DOHH2 (cell line): Measurements from ENCODE around the gene PTPRK.

Source experiments
- CTCF ChIP-seq: fragments of 200-600 bp; sonication (generic); IDR thresholded peaks from one replicate; pipeline ENCODE4 v1.5.1; 2014; ENCODE audit warnings: antibody characterized with exemption, mild to moderate bottlenecking, low read depth, low read length; ENCODE audit not compliant: poor library complexity, severe bottlenecking
- EZH2phosphoT487 ChIP-seq: fragments of 200-600 bp; sonication (generic); IDR thresholded peaks from 2 replicates; pipeline ENCODE4 v1.6.1; 2017; ENCODE audit warnings: borderline replicate concordance, mild to moderate bottlenecking, antibody characterized with exemption, low read length, moderate library complexity, mixed read lengths

- TF ChIP-seq CTCF (no peak), EZH2phosphoT487 (no peak)
Observed at GRCh38 chr6:127934956-127935355, 585.4 kb downstream of the PTPRK start.
